DOHH2 (cell line): ENCODE results near the gene DHX40.

Experiments used
- EZH2phosphoT487 ChIP-seq: fragments of 200-600 bp; sonication (generic); IDR thresholded peaks from 2 replicates; pipeline ENCODE4 v1.6.1; 2017; ENCODE audit warnings: borderline replicate concordance, mild to moderate bottlenecking, antibody characterized with exemption, low read length, moderate library complexity, mixed read lengths
- TF ChIP-seq, protein P1 (sequence below): fragments of 200-600 bp; sonication (generic); IDR thresholded peaks from one replicate; pipeline ENCODE4 v1.5.1; 2014; ENCODE audit warnings: antibody characterized with exemption, mild to moderate bottlenecking, low read depth, low read length; ENCODE audit not compliant: poor library complexity, severe bottlenecking

DNA sequence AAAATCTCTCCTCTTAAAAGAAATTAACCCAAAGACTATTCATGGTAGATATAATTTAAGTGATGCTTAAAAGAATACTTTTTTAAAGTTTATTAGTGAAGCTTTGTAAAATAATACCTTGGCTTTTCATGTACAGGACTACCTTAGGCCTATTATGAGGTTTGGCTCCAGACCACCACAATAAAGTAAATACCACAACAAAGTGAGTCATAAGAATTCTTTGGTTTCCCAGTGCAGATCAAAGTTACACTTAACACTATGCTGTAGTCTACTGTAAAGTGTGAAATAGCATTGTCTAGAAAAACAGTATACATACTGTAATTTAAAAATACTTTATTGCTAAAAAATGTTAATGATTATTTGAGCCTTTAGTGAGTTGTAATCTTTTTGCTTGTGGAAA is 85.9 kb downstream of the DHX40 start:
- TF ChIP-seq, protein P1, sequence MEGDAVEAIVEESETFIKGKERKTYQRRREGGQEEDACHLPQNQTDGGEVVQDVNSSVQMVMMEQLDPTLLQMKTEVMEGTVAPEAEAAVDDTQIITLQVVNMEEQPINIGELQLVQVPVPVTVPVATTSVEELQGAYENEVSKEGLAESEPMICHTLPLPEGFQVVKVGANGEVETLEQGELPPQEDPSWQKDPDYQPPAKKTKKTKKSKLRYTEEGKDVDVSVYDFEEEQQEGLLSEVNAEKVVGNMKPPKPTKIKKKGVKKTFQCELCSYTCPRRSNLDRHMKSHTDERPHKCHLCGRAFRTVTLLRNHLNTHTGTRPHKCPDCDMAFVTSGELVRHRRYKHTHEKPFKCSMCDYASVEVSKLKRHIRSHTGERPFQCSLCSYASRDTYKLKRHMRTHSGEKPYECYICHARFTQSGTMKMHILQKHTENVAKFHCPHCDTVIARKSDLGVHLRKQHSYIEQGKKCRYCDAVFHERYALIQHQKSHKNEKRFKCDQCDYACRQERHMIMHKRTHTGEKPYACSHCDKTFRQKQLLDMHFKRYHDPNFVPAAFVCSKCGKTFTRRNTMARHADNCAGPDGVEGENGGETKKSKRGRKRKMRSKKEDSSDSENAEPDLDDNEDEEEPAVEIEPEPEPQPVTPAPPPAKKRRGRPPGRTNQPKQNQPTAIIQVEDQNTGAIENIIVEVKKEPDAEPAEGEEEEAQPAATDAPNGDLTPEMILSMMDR, result no peak
- no peak for TF ChIP-seq EZH2phosphoT487
